VCaP (cell line): ENCODE data around the gene SUN1.

ENCODE experiments used
- H3K27ac ChIP-seq: fragments of 450-650 bp; 2 replicates; pipeline ENCODE4 v1.5.1; 2017
- CTCF ChIP-seq: fragments of 450-650 bp; conservative IDR thresholded peaks from 2 replicates; pipeline ENCODE4 v1.5.1; 2017; ENCODE audit warnings: mild to moderate bottlenecking, moderate library complexity

SUN1 gene

GRCh38 chr7:883055-884021 lies 51.1 kb downstream of the SUN1 start:
- peak; percentile 33; the same call in 1 of the 2 replicates for TF ChIP-seq CTCF
- peak overlapping the region; percentile 88 for H3K27ac ChIP-seq

- H3K27ac ChIP-seq = peak overlapping the region; percentile 88
- no peak for TF ChIP-seq CTCF
Observed at GRCh38 chr7:884191-885003, 52.1 kb downstream of the SUN1 start.

DNA sequence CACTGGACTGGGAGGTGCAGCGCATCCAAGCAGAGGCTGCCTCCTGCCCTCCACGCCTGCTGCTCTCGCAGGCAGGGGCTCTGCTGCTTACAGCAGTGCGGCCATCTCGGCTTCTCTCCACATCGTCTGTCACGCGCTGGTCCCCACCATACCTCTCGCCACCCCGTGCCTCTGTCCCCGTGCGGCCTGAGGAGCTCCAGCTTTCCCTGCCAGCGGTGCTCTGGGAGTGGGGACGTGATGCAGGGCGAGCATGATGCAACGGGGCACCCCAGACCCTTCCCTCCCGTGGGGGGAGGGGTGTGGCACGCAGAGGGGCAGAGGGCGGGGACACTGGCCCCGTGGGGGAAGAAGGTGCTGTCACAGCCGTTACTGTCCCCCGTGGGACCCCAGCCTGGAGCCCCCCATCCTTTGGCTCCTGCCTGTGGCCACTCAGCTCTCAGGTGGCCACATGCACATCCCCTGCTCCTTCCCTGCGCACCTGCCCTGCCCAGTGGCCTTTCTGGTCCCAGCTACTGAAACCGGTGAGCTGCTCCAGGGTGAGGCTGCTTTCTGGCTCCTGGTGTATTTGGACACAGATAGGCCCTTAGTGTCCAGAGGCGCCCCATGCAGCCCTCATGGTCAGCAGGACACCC lies 53.1 kb downstream of the SUN1 start:
- TF ChIP-seq CTCF = no peak
- H3K27ac ChIP-seq = peak overlapping the region; percentile 88

GRCh38 chr7:885893-886625 lies 53.8 kb downstream of the SUN1 start:
- H3K27ac ChIP-seq = peak overlapping the region; percentile 88
- TF ChIP-seq CTCF = no peak

DNA sequence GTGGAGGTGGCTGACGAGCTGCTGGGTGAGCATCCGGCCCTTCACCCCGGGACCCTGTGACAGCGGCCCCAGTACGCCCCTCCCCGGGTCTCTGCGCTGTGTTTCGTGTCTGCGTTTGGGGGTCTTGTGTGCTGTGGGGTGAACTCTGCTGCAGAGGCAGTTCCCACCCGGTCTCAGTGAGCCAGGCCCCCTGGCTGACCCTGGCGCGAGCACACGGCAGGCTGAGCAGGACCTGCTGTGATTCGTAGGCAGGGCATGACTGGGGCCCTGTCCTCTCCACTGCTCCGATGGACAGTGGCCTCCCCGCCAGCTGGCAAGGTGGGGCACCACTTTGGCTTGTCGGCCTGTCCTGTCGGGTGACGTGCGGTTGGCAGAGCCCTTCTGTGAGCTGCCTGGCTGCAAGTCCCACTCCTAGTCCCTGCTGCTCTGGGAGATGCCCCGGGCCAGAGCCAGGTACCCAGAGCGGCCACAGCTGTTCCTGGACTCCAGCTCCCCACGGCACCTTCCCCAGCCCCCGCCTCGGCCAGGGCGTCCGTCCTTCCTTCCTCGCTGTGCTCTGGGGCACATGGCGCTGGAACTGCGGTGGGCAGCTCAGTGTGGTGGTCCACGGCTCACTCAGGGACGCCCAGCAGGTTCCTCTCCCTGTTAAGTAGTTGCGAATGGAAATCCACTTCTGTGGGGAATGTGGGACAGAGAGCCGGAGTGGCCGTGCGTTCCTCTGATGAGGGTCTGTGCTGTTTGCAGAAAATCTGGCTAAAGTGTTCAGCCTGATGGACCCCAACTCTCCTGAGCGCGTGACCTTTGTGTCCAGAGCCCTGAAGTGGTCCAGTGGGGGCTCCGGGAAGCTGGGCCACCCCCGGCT lies 54.6 kb downstream of the SUN1 start:
- H3K27ac ChIP-seq = peak overlapping the region; percentile 88; the same call in 1 of the 2 replicates
- TF ChIP-seq CTCF = no peak

- H3K27ac ChIP-seq = no peak overlapping the region; the same call in 1 of the 2 replicates
- TF ChIP-seq CTCF = no peak
Observed at GRCh38 chr7:887488-887820, 55.2 kb downstream of the SUN1 start.
